Raji (cell line): Measurements from ENCODE around the gene PHF10.

Experiments
- POLR2A ChIP-seq: IDR thresholded peaks from 2 replicates; pipeline ENCODE4 v1.6.1; 2011; ENCODE audit warnings: low read depth, low read length, control low read depth; ENCODE audit not compliant: insufficient read depth

Gene PHF10

DNA sequence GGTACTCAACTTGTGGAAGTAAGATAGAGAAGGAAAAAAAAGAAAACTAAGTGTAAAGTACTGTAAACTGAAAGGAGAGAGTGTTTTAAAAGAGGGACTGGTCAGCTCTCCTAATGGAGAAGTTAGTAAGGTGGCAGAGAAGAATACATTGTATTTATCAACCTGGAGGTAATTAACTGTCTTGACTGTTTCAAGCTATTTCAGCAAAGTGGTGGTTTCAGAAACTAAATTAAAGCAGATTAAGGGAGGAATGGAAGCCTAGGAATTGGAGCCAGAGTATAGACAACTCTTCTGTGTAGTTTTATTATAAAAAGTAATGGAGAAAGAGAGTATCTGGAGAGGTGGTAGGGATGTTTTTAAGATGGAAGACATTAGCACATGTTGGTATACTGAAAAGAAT lies 2.7 kb upstream of the PHF10 start:
- TF ChIP-seq POLR2A: no peak

DNA sequence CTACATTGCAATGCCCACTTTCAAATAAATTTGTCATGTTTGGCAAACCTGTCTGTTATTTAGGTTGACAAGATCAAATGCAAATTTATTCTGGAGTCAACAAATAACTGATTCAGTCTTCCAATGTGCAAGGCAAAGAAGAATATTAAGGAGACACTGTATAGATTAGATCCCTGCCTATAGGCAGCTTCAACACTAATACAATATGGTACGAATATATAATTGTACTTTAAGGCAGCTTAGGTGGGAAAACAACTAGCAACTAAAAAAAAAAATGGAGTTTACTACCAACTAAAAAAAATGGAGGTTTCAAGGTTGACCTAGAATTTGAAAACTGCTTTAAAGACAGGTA lies 1.7 kb upstream of the PHF10 start:
- TF ChIP-seq POLR2A: no peak

DNA sequence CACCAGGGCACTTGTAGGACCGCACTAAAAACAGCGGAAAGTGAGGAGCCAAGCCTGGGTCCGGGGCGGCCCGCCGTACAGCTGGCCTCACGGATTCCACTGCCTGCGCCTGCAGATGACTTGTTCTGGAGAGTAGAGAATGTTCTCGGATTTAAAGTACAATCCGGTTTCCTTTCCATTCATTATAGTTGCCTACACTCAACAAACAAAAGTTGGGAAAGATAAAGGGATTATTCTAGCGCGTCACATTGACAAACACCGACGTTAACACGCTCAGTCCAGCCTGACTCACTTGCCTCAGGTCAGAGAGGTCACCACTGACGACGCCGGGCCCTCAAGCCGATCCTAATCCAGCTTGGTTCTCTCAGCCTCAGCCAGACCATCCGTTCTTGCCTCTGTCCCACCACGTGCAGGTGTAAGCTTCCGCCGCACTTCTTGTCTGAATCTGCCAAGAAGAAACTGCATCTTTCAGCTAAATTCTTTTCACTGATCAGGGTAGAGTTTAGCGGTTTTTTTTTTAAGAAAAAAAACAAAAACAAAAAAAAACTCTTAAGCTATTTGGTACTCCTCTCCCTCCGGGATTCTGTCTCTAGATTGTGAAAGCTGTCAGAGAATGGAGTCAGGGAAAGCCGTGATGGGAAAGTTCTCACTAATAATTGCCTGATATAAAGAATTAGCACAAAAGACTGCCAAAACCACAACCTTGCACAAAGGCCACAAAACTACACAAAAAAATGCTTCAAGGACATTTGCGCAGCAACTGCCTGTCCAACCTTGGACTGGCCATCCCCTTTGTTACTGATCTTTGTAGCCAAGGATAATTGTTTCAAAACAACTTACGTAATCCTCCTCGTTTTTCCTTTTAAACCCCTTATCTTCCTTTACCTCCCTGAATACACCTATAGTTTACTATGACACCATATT lies 1.1 kb upstream of the PHF10 start:
- no peak for TF ChIP-seq POLR2A

DNA sequence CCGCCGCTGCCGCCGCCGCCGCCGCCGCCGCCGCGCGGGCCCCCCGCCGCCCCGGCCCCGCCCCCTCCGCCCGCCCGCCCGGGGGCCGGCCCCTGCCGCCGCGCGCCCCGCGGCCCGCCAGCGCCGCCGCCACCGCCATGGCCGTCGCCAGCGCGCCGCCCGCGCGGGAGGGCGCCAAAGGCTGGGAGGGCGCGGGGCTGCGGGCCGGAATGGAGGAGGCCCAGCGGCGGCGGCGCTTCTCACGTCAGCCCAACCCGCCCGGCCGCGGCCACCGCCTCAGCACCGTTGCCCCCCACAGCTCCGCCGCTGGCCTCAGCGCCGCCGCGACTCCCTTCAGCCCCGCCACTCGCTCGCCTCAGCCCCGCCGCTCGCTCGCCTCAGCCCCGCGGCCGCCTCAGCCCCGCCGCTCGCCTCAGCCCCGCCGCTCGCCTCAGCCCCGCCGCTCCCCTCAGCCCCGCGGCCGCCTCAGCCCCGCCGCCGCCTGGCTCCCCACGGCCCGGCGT lies 258 bp downstream of the PHF10 start:
- peak; percentile 34; the same call in 1 of the 2 replicates for TF ChIP-seq POLR2A

DNA sequence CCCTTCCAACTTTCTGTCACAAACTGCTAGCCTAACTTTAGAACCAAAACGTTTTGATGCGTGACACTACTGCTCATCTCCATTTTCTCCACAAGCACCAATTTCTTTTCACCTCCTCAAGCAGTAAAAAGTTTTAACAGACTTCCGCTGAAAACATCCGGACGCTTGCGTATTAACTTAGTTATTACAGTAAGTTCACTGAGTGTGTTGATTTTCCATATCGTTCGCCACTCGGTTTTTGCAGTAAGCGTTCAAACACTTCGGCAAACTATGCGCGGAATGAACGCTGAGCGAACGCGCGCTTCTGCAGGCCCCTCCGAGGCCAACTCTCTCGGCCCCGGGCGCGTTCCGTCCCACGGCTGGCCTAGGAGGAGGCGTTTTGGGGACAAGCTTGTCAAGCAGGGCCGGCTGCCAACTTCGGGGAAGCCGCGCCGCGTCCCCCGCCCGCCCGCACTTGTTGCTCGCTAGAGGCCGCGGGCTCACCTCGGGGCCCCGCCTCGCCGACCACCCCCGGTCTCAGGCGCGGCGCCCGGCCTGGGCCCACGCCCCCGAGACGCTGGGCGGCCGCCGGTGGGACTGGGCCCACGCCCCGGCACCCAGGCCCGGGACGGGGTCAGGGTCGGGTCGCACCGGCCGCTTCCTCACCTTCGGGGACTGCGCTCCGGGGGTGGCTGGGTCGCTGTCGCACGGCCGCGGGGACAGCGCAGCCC lies 945 bp downstream of the PHF10 start:
- peak; percentile 44 for TF ChIP-seq POLR2A

DNA sequence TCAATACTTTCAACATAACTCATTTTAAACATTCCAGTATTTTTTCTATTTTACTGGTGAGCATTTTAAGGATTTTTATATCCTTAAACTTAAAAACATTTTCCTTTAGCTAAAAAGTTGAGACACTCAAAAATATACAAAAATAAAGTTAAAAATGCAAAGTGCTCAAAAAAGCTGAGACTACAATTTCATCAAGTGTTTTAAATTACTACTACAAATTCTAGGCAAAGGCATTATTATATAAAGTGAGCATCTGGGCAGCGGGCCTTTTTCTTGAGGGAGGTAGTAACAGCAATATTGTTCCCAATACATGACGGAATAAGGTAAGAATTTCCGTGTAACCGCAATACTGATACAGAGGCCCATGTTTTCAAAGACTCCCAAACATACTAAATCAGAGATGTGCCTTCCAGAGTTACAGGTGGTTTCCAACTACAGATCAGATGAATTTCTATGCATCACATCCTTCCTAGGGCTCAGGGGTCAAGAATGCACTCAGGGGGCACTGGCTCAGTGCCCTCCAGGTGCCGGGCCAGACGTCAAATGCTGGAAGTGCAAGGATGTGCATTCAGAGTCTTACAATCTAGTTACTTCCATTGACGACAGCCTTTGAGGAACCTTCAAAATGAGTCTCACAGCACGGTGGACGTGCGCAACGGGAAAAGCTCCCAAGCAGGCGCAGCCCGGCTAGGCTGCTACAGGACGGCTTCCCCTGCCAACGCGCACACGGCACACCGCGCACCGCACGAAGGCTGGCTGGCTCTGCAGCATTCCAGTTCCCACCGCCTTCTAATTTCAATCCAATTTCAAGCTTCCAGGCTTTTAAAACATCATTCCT lies 1.7 kb downstream of the PHF10 start:
- TF ChIP-seq POLR2A: no peak

DNA sequence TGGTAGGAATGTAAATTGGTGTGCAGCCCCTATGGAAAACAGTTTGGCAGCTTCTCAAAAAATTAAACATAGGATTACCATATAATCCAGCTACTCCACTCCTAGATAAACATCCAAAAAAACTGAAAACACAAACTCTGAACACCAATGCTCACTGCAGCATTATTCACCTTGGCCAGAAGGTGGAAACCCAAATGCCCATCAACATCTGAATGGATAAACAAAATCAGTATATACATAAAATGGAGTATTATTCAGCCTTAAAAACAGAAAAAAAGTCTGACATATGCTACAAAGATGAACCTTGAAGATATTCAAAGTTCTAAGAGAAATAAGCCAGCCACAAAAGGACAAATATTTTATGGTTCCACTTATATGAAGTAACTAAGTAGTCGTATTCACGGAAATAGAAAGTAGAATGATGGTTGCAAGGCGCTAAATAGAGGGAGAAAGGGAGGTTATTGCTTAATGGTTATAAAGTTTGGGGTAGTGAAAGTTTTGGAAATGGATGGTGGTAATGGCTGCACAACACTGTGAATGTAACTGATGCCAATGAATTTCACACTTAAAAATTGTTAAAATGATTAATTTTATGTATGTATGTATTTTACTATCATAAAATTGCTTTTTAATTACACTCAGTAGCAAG lies 4.0 kb downstream of the PHF10 start:
- no peak for TF ChIP-seq POLR2A

DNA sequence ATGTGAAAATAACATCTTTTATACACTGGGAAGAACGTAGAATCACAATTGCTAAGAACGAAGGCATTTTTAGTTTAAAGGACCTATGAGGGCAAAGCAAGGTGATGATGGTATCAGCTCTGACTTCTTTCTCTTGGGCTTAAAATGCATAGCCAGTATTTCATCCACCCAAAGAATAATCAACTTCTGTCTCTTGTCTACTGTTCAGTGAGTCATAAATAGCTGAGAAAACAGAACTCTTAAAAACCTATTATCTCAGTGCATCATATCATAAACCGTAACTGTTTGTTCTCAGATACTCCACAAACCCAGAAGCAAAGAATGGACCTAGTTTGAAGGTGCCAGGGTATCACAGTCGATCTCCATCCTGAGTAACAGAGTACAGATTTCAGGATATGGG lies 5.2 kb downstream of the PHF10 start:
- TF ChIP-seq POLR2A: no peak

DNA sequence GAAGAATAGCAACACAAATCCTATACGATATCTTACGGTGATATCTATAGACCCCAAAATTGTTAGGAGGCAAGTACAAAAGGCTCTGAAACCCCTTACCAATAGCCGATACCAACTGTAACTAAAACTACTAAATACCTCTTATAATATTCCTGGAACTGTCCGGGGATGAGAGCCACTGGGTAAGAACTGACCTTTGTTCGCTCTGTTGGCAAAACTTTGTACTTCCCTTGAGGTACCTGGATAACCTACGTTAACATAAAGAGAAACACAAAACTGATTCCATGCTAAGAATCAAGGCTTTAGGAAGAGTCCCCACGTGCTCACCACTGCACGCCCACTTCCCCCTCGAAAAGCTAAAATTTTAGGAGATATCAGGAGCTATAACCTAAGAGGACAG lies 9.7 kb downstream of the PHF10 start:
- no peak for TF ChIP-seq POLR2A

DNA sequence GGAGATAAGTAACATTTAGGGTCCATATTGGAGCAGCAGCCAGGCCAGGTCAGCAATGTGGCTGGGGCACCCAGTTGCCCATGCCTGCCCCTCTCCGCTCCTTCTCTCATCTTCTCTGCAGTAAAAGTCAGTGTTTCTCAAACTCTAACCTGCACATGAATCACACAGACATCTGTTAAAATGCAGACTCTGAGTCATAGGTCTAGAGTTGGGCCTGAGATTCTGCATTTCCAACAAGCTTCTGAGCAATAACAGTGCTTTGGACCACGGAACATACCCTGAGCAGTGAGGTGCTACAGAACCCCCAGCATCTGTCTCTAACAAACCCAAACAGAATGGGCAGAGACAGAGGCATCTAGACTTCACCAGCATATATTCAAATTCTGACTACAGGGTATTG lies 10.1 kb downstream of the PHF10 start:
- no peak for TF ChIP-seq POLR2A

DNA sequence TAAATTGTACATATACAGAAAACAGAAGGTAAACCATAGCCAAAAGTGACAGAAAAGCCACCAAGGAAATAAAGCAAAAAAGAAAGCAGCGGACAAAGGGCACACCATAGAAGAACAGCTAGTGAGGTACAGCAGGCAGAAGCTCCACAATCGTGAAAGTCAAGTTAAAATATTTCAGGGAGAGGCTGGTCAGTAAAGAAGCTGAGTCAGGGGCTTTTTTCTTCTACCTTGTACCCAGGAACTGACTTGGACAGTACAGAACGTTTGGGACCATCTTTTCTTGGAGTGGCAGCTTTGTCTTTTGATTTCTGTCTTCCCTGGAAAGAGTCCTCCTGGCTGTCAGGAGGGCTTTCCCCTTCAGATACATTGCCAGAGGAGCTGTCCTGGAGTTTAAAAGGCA lies 14.3 kb downstream of the PHF10 start:
- no peak for TF ChIP-seq POLR2A

DNA sequence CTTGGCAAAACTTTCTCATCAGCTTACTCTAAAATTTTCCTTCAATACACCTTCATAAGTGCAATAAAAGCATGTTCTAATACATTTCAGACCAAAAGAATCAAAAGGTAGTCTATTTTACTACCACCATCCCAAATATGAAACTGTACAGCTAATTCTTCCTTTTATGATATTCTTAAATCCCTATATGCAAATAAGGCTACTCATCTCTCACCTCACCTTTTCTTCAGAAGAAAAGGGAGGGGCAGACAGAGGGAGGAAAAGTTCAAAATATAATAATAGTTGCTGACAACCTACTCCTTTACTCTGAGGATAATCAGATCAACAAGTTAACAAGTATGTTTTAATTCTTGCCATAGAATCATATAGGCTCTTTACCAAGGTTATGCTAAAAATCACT lies 15.0 kb downstream of the PHF10 start:
- TF ChIP-seq POLR2A: no peak

DNA sequence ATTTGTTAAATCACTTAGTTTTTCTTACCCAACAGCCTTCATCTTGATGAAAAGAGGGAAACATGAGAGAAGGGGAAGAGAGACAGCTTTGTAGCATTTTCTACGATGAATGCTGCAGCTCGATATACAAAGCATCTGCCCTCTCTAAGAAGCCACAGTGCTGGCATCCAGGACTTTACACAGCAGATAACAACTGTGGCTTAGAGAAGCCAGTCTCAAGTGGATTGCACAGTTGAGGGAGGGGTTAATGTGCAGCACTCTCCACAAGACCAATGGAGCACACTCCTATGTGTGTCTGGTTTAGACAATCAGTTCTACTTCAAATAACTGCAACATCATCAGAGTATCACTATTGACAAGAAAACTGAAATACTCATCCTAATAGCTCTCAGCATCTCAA lies 16.5 kb downstream of the PHF10 start:
- TF ChIP-seq POLR2A: no peak

DNA sequence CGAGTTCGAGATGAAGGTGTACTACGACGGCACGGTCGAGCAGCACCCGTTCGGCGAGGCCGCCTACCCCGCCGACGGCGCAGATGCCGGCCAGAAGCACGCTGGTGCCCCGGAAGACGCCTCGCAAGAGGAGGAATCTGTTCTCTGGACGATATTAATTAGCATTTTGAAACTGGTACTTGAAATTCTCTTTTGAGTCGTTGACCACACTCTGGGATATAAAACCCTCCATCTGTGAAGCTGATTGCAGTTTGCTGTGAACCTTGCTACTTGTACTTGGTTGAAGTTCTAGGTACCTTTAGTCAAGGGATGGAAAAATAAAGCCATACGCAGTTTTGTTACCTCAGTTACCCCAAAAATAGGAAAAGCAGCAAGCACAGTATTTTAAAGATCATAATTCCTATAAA lies 21.5 kb downstream of the PHF10 start:
- no peak for TF ChIP-seq POLR2A
